Hepatocyte (in vitro differentiated cells): ENCODE results near the gene MEOX2. TPM values are rescaled to one million over a fixed set of nuclear protein-coding genes. Genes with fewer than 3 reads are reported as not detected.

Source experiments
- DNase-seq: peaks from one replicate; pipeline ENCODE4 v3.0.0-alpha.2; 2016; ENCODE audit warnings: low spot score
- H2AFZ ChIP-seq: fragments of 200-600 bp; sonication (generic); 2 replicates; pipeline ENCODE4 v1.6.0; 2016; ENCODE audit warnings: antibody characterized with exemption, mild to moderate bottlenecking
- H3K27ac ChIP-seq: fragments of 200-600 bp; sonication (generic); 2 replicates; pipeline ENCODE4 v1.5.1; 2016; ENCODE audit warnings: mild to moderate bottlenecking
- H3K27me3 ChIP-seq: fragments of 200-600 bp; sonication (generic); 2 replicates; pipeline ENCODE4 v1.6.1; 2016
- H3K36me3 ChIP-seq: fragments of 200-600 bp; sonication (generic); replicated peaks from 2 replicates; pipeline ENCODE4 v1.5.1; 2016; ENCODE audit warnings: low read depth; ENCODE audit not compliant: insufficient read depth
- H3K4me1 ChIP-seq: fragments of 200-600 bp; sonication (generic); 2 replicates; pipeline ENCODE4 v1.5.1; 2016; ENCODE audit warnings: mild to moderate bottlenecking, moderate library complexity; ENCODE audit not compliant: insufficient read depth
- H3K4me2 ChIP-seq: fragments of 200-600 bp; sonication (generic); 2 replicates; pipeline ENCODE4 v1.6.0; 2016
- H3K4me3 ChIP-seq: fragments of 200-600 bp; sonication (generic); 2 replicates; pipeline ENCODE4 v1.5.1; 2016; ENCODE audit warnings: mild to moderate bottlenecking
- H3K79me2 ChIP-seq: fragments of 200-600 bp; sonication (generic); 2 replicates; pipeline ENCODE4 v1.6.0; 2017; ENCODE audit warnings: mild to moderate bottlenecking
- H3K9me2 ChIP-seq: fragments of 200-600 bp; sonication (generic); replicated peaks from 2 replicates; pipeline ENCODE4 v1.6.0; 2017; ENCODE audit warnings: mild to moderate bottlenecking; ENCODE audit not compliant: insufficient read depth
- H3K9me3 ChIP-seq: fragments of 200-600 bp; sonication (generic); 2 replicates; pipeline ENCODE4 v1.5.1; 2016; ENCODE audit warnings: low read depth, mild to moderate bottlenecking
- H4K20me1 ChIP-seq: fragments of 200-600 bp; sonication (generic); 2 replicates; pipeline ENCODE4 v1.6.0; 2016; ENCODE audit warnings: mild to moderate bottlenecking; ENCODE audit not compliant: insufficient read depth, poor library complexity, severe bottlenecking
- EZH2 ChIP-seq: fragments of 200-600 bp; sonication (generic); IDR thresholded peaks from 2 replicates; pipeline ENCODE4 v1.6.1; 2016; ENCODE audit warnings: antibody characterized with exemption, mild to moderate bottlenecking, borderline replicate concordance
- EZH2phosphoT487 ChIP-seq: fragments of 200-600 bp; sonication (generic); IDR thresholded peaks from one replicate; pipeline ENCODE4 v1.6.1; 2018; ENCODE audit warnings: antibody characterized with exemption, mild to moderate bottlenecking, low read depth, moderate library complexity; ENCODE audit not compliant: unreplicated experiment, severe bottlenecking
- WGBS: methylation state at CpG from one replicate; pipeline ENCODE4 v1.1.6; 2016; ENCODE audit warnings: low lambda C conversion rate; ENCODE audit errors: missing lambda C conversion rate; 5-methylcytosine and 5-hydroxymethylcytosine counted together
- polyA plus RNA-seq: library from polyadenylated mRNA; unstranded; fragments of >200 nt; fragmentation: Nextera tagmentation; extraction: Ambion mirVana; gene quantifications from 2 replicates; pipeline ENCODE4 v1.2.1, GENCODE V29; 2016
- total RNA-seq: library from RNA; depleted of rRNA; stranded (reverse); fragments of >200 nt; gene quantifications from 2 replicates; pipeline ENCODE4 v1.2.3, GENCODE V29; 2014
- TF ChIP-seq, protein P1 (sequence below): fragments of 200-600 bp; sonication (generic); IDR thresholded peaks from 2 replicates; pipeline ENCODE4 v1.5.1; 2016; ENCODE audit warnings: antibody characterized with exemption, mild to moderate bottlenecking; ENCODE audit not compliant: poor library complexity

Gene MEOX2
- total and polyA plus RNA-seq, 2 experiments from 2014 or later: 1.3 to 2.0 TPM

DNA sequence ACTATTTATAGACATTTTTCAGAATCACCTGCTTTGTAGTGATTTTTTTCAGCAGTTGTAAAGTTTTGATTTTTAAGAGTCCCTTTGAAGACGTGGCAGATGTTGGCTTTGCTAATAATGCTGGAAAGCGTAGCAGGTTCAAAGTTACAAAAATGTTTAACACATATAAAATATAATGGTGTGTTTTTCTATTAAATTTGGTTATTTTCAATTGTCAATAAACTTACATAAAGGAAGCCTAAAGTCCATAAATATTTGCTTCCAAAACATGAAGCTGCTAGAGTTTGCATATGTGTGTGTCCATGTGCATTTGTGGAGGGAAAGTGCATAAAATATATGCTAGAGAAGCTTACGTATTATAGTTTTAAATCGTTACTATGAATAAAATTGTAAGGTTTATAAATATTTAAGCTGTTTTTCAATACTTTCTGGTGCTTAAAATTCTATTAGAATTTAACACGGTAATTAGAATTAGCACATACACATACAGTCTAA is 3.7 kb downstream of the MEOX2 start:
- Histone ChIP-seq H3K4me2 (no peak overlapping the region), H3K9me3 (no peaks in the 10 kb centered on the region), H3K9me2 (no peaks in the 10 kb centered on the region), H3K27ac (no peak overlapping the region), H2AFZ (no peak overlapping the region), H4K20me1 (no peaks in the 10 kb centered on the region), H3K4me1 (peaks cover 4% of the 10 kb centered on the region), H3K36me3 (no peaks in the 10 kb centered on the region), H3K4me3 (no peak overlapping the region), H3K27me3 (peaks cover 60% of the 10 kb centered on the region), H3K79me2 (no peaks in the 10 kb centered on the region)
- 84% methylated on average over 5 of the region's 5 CpGs for WGBS
- TF ChIP-seq, protein P1, sequence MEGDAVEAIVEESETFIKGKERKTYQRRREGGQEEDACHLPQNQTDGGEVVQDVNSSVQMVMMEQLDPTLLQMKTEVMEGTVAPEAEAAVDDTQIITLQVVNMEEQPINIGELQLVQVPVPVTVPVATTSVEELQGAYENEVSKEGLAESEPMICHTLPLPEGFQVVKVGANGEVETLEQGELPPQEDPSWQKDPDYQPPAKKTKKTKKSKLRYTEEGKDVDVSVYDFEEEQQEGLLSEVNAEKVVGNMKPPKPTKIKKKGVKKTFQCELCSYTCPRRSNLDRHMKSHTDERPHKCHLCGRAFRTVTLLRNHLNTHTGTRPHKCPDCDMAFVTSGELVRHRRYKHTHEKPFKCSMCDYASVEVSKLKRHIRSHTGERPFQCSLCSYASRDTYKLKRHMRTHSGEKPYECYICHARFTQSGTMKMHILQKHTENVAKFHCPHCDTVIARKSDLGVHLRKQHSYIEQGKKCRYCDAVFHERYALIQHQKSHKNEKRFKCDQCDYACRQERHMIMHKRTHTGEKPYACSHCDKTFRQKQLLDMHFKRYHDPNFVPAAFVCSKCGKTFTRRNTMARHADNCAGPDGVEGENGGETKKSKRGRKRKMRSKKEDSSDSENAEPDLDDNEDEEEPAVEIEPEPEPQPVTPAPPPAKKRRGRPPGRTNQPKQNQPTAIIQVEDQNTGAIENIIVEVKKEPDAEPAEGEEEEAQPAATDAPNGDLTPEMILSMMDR: no peak
- no peak for TF ChIP-seq EZH2
- no peak for TF ChIP-seq EZH2phosphoT487
- no peak for DNase-seq

DNA sequence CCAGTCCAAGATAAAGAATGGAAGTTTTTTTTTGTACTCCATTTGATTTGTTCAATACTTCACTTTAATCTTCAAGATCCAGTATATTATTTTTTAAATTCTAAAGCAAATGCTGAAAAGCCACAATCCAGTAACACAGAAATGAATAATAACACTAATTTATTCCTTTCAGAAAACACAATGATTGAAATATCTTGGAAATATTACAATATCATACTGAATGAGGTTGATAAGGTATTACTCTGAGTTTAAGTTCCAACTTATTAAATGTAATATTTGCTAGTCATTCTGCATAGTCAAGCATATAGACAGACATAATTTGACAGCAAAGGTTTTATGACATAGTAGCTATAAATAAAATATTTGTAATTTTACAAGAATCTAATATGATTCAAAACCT is 4.4 kb downstream of the MEOX2 start:
- Histone ChIP-seq H3K36me3 (no peaks in the 10 kb centered on the region), H3K9me2 (no peaks in the 10 kb centered on the region), H3K4me2 (no peak overlapping the region), H2AFZ (no peak overlapping the region), H3K27ac (no peak overlapping the region), H4K20me1 (no peaks in the 10 kb centered on the region), H3K4me1 (peaks cover 4% of the 10 kb centered on the region), H3K79me2 (no peaks in the 10 kb centered on the region), H3K9me3 (no peaks in the 10 kb centered on the region), H3K4me3 (no peak overlapping the region), H3K27me3 (peaks cover 53% of the 10 kb centered on the region)
- TF ChIP-seq EZH2phosphoT487 (no peak), EZH2 (no peak)
- TF ChIP-seq, protein P1: no peak
- DNase-seq: no peak

DNA sequence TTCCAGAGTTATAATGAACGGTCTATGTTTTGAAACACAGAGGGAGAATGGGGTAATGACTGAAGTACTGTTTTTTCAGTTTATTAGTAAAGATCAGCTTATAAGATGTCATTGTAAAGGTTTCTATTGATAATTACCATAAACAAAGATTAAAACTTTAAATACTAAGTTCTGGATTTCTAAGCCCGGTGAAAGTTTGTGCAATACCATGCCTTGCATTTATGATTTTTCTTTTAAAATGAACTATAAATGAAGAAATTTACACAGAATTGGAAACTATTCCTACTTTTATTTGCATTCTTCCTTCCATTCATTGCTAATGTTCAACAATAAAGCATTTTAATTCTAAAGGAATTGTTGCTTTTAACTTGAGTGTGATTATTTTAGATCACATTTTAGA is 4.9 kb downstream of the MEOX2 start:
- DNase-seq: no peak
- Histone ChIP-seq H3K4me3 (no peak overlapping the region), H3K4me1 (peaks cover 2% of the 10 kb centered on the region), H4K20me1 (no peaks in the 10 kb centered on the region), H3K9me2 (no peaks in the 10 kb centered on the region), H3K27ac (no peak overlapping the region), H3K79me2 (no peaks in the 10 kb centered on the region), H2AFZ (no peak overlapping the region), H3K9me3 (no peaks in the 10 kb centered on the region), H3K4me2 (no peak overlapping the region), H3K27me3 (peaks cover 48% of the 10 kb centered on the region), H3K36me3 (no peaks in the 10 kb centered on the region)
- WGBS: 89% methylated on average over 2 of the region's 2 CpGs
- TF ChIP-seq EZH2 (no peak), EZH2phosphoT487 (no peak)
- TF ChIP-seq, protein P1: no peak

DNA sequence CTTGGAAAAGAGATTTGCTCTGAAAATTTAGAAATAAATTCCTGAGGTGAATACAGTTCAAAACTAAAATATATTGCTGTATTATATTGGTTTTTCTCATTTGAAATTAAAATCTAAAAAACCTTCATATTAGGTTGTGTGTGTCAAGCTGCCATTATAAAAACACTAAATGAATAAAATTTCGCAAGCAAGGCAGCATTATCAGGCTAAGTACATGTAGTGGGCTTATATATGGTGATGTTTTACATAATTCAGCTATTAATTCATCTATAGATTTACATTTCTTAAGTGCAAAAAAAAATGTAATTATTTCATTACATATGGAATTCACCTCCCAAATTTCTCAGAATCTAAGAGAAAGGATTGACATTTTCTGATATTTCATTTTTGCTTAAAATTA is 5.3 kb downstream of the MEOX2 start:
- H3K4me1 ChIP-seq: no peaks in the 10 kb centered on the region
- H4K20me1 ChIP-seq: no peaks in the 10 kb centered on the region
- no peaks in the 10 kb centered on the region for H3K79me2 ChIP-seq
- TF ChIP-seq, protein P1: no peak
- H3K9me2 ChIP-seq: no peaks in the 10 kb centered on the region
- no peak overlapping the region for H3K4me2 ChIP-seq
- WGBS: 84% methylated on average over 1 of the region's 1 CpG
- no peaks in the 10 kb centered on the region for H3K36me3 ChIP-seq
- no peaks in the 10 kb centered on the region for H3K9me3 ChIP-seq
- no peak overlapping the region for H2AFZ ChIP-seq
- DNase-seq: no peak
- H3K27ac ChIP-seq: no peak overlapping the region
- peaks cover 44% of the 10 kb centered on the region for H3K27me3 ChIP-seq
- H3K4me3 ChIP-seq: no peak overlapping the region
